NCI-H446 treated with DMSO at 0.1 percent for 48 hours (cell line): Measurements from ENCODE around the gene CHCHD1.
"Not testable (repeated sequence)": the region's sequence is repeated elsewhere in the genome, so short reads cannot be mapped to it uniquely, and the experiment has no call there.

ENCODE experiments used
- DNase-seq: peaks from one replicate; lab custom pipeline; 2025; lab: John Stamatoyannopoulos, UW

The CHCHD1 gene

GRCh38 chr10:73813333-73813732 is 31.5 kb downstream of the CHCHD1 start:
- no peak for DNase-seq

- no peak for DNase-seq
Observed at GRCh38 chr10:73814276-73814895, 32.5 kb downstream of the CHCHD1 start.

GRCh38 chr10:73814896-73815718 is 33.3 kb downstream of the CHCHD1 start:
- DNase-seq, result no peak

GRCh38 chr10:73815719-73816030 is 33.8 kb downstream of the CHCHD1 start:
- no peak for DNase-seq

GRCh38 chr10:73816917-73817729 is 35.3 kb downstream of the CHCHD1 start:
- DNase-seq, result no peak

- DNase-seq, result no peak
Observed at GRCh38 chr10:73817826-73818225, 36.0 kb downstream of the CHCHD1 start.

GRCh38 chr10:73818402-73818801 is 36.6 kb downstream of the CHCHD1 start:
- DNase-seq, result no peak

GRCh38 chr10:73819081-73819480 is 37.2 kb downstream of the CHCHD1 start:
- no peak for DNase-seq

- DNase-seq, result no peak
Observed at GRCh38 chr10:73819513-73820093, 37.8 kb downstream of the CHCHD1 start.

GRCh38 chr10:73823391-73823790 is 41.5 kb downstream of the CHCHD1 start:
- DNase-seq, result no peak

- no peak for DNase-seq
Observed at GRCh38 chr10:73824146-73824725, 42.4 kb downstream of the CHCHD1 start.

GRCh38 chr10:73827346-73828089 is 45.7 kb downstream of the CHCHD1 start:
- no peak for DNase-seq

- DNase-seq, result no peak
Observed at GRCh38 chr10:73828161-73828560, 46.3 kb downstream of the CHCHD1 start.

GRCh38 chr10:73829090-73829489 is 47.2 kb downstream of the CHCHD1 start:
- DNase-seq, result not testable (repeated sequence)
